Right forelimb (tissue), 1 donor: ENCODE results near the gene EFTUD2.

Experiments
- DNase-seq: peaks from one replicate; pipeline ENCODE4 v3.0.0-alpha.2; 2018

The EFTUD2 gene

GRCh38 chr17:44910231-44911106 lies 11.2 kb upstream of the EFTUD2 start:
- peak; percentile 16 for DNase-seq

- no peak for DNase-seq
Observed at GRCh38 chr17:44909681-44910144, 10.5 kb upstream of the EFTUD2 start.

GRCh38 chr17:44908761-44909326 lies 9.6 kb upstream of the EFTUD2 start:
- DNase-seq: no peak

- no peak for DNase-seq
Observed at GRCh38 chr17:44907729-44908470, 8.7 kb upstream of the EFTUD2 start.

- DNase-seq: no peak
Observed at GRCh38 chr17:44906763-44907728, 7.8 kb upstream of the EFTUD2 start.

- DNase-seq: no peak
Observed at GRCh38 chr17:44906010-44906646, 6.9 kb upstream of the EFTUD2 start.

GRCh38 chr17:44905006-44906000 lies 6.1 kb upstream of the EFTUD2 start:
- DNase-seq: no peak

- no peak for DNase-seq
Observed at GRCh38 chr17:44904001-44904984, 5.0 kb upstream of the EFTUD2 start.

- DNase-seq: no peak
Observed at GRCh38 chr17:44903012-44903685, 3.9 kb upstream of the EFTUD2 start.

- DNase-seq: no peak
Observed at GRCh38 chr17:44902135-44902760, 3.0 kb upstream of the EFTUD2 start.

GRCh38 chr17:44901411-44901921 lies 2.2 kb upstream of the EFTUD2 start:
- no peak for DNase-seq

GRCh38 chr17:44900894-44901293 lies 1.6 kb upstream of the EFTUD2 start:
- DNase-seq: no peak

GRCh38 chr17:44898768-44899073 lies 524 bp downstream of the EFTUD2 start:
- no peak for DNase-seq

- DNase-seq: no peak
Observed at GRCh38 chr17:44894642-44895041, 4.6 kb downstream of the EFTUD2 start.

- no peak for DNase-seq
Observed at GRCh38 chr17:44892250-44892649, 7.0 kb downstream of the EFTUD2 start.

- DNase-seq: no peak
Observed at GRCh38 chr17:44889003-44889402, 10.2 kb downstream of the EFTUD2 start.

GRCh38 chr17:44887971-44888954 lies 11.0 kb downstream of the EFTUD2 start:
- no peak for DNase-seq
